Measurements from ENCODE around the gene DDA1.

GRCh38 chr19:17281391-17282304 lies 27.7 kb upstream of the DDA1 start, which contains the start of gene ANKLE1:
- TF ChIP-seq CTCF (IDR thresholded peaks at IDR 0.05) (no peak), EZH2 (IDR thresholded peaks at IDR 0.05) (peak; percentile 45)
